Measurements from ENCODE around the gene EPHB4. TPM values are rescaled to one million over a fixed set of nuclear protein-coding genes. Genes with fewer than 3 reads are reported as not detected.

Gene EPHB4
- total RNA-seq, 1 donor from 2014 or later = 144 TPM

GRCh38 chr7:100803398-100804161 is 23.7 kb downstream of the EPHB4 start:
- Histone ChIP-seq H3K27me3 (no peaks in the 10 kb centered on the region), H3K4me3 (peak overlapping the region in 1 of 2 donors; percentile 30), H3K27ac (no peak overlapping the region), H3K9me3 (no peaks in the 10 kb centered on the region), H3K36me3 (no peaks in the 10 kb centered on the region), H3K4me1 (no peaks in the 10 kb centered on the region)
- no peak for TF ChIP-seq CTCF (IDR thresholded peaks at IDR 0.05)
- intact Hi-C loops (cut with DNase I) = no loop called here
- DNase-seq (ENCODE audit: low spot score in 2 of 2) = peak; percentile 26 to 85

GRCh38 chr7:100802951-100803350 is 24.4 kb downstream of the EPHB4 start:
- H3K4me1 ChIP-seq = no peaks in the 10 kb centered on the region
- no peaks in the 10 kb centered on the region for H3K36me3 ChIP-seq
- DNase-seq (ENCODE audit: low spot score in 2 of 2) = no peak
- H3K27me3 ChIP-seq = no peaks in the 10 kb centered on the region
- TF ChIP-seq CTCF (IDR thresholded peaks at IDR 0.05) = no peak
- H3K27ac ChIP-seq = no peak overlapping the region
- intact Hi-C loops (cut with DNase I) = no loop called here
- H3K9me3 ChIP-seq = no peaks in the 10 kb centered on the region
- H3K4me3 ChIP-seq = peak overlapping the region in 1 of 2 donors; percentile 30

- Histone ChIP-seq H3K4me1 (no peaks in the 10 kb centered on the region), H3K9me3 (no peaks in the 10 kb centered on the region), H3K27me3 (no peaks in the 10 kb centered on the region), H3K27ac (no peak overlapping the region), H3K36me3 (no peaks in the 10 kb centered on the region), H3K4me3 (no peak overlapping the region)
- no peak for TF ChIP-seq CTCF (IDR thresholded peaks at IDR 0.05)
- intact Hi-C loops (cut with DNase I) = no loop called here
- no peak for DNase-seq (ENCODE audit: low spot score in 2 of 2)
Observed at GRCh38 chr7:100801833-100802568, 25.3 kb downstream of the EPHB4 start.

- H3K9me3 ChIP-seq = no peaks in the 10 kb centered on the region
- no peak for DNase-seq (ENCODE audit: low spot score in 2 of 2)
- no peak overlapping the region for H3K27ac ChIP-seq
- H3K4me3 ChIP-seq = no peak overlapping the region
- intact Hi-C loops (cut with DNase I) = loop anchor here (1.0 kb wide), 1 partner anchor 53 kb away; the partner anchor contains the start of gene SLC12A9
- no peaks in the 10 kb centered on the region for H3K27me3 ChIP-seq
- peak; percentile 44 to 60 (median 52) for TF ChIP-seq CTCF (IDR thresholded peaks at IDR 0.05)
- no peaks in the 10 kb centered on the region for H3K36me3 ChIP-seq
- no peaks in the 10 kb centered on the region for H3K4me1 ChIP-seq
Observed at GRCh38 chr7:100799037-100799896, 28.1 kb downstream of the EPHB4 start.

- Histone ChIP-seq H3K27me3 (no peaks in the 10 kb centered on the region), H3K4me3 (no peak overlapping the region), H3K27ac (no peak overlapping the region), H3K9me3 (no peaks in the 10 kb centered on the region), H3K36me3 (no peaks in the 10 kb centered on the region), H3K4me1 (no peaks in the 10 kb centered on the region)
- intact Hi-C loops (cut with DNase I) = no loop called here
- no peak for DNase-seq (ENCODE audit: low spot score in 2 of 2)
- no peak for TF ChIP-seq CTCF (IDR thresholded peaks at IDR 0.05)
Observed at GRCh38 chr7:100794741-100795140, 32.6 kb downstream of the EPHB4 start.
